DOHH2 (cell line): Measurements from ENCODE around the gene DGCR2.

Source experiments
- H3F3A ChIP-seq: fragments of 200-600 bp; sonication (generic), shearing (Covaris generic); 2 replicates; pipeline ENCODE4 v1.6.0; 2016; ENCODE audit warnings: antibody characterized with exemption, mild to moderate bottlenecking; ENCODE audit not compliant: control insufficient read depth, insufficient read depth
- H3K27ac ChIP-seq: fragments of 200-600 bp; sonication (generic); 2 replicates; pipeline ENCODE4 v1.5.1; 2014; ENCODE audit warnings: low read depth, mild to moderate bottlenecking, low read length, moderate library complexity
- H3K27me3 ChIP-seq: fragments of 200-600 bp; sonication (generic); 2 replicates; pipeline ENCODE4 v1.6.1; 2014; ENCODE audit warnings: mild to moderate bottlenecking, low read length, mixed read lengths; ENCODE audit not compliant: control insufficient read depth
- H3K36me3 ChIP-seq: fragments of 200-600 bp; sonication (generic); 2 replicates; pipeline ENCODE4 v1.6.1; 2014; ENCODE audit warnings: mild to moderate bottlenecking, low read length, moderate library complexity, mixed read lengths; ENCODE audit not compliant: control insufficient read depth
- H3K4me1 ChIP-seq: fragments of 200-600 bp; sonication (generic); 2 replicates; pipeline ENCODE4 v1.6.1; 2014; ENCODE audit warnings: mild to moderate bottlenecking, low read length, mixed read lengths; ENCODE audit not compliant: control insufficient read depth
- H3K4me2 ChIP-seq: fragments of 200-600 bp; sonication (generic); 2 replicates; pipeline ENCODE4 v1.6.0; 2014; ENCODE audit warnings: mild to moderate bottlenecking, low read length, moderate library complexity
- H3K4me3 ChIP-seq: fragments of 200-600 bp; sonication (generic); 2 replicates; pipeline ENCODE4 v1.5.1; 2014; ENCODE audit warnings: mild to moderate bottlenecking, low read length, mixed read lengths
- H3K79me2 ChIP-seq: fragments of 200-600 bp; sonication (generic); 2 replicates; pipeline ENCODE4 v1.6.1; 2014; ENCODE audit warnings: mild to moderate bottlenecking, low read length, mixed read lengths; ENCODE audit not compliant: control insufficient read depth
- H3K9me2 ChIP-seq: fragments of 200-600 bp; sonication (generic); replicated peaks from 2 replicates; pipeline ENCODE4 v1.6.1; 2014; ENCODE audit warnings: mild to moderate bottlenecking, low read length, mixed read lengths; ENCODE audit not compliant: control insufficient read depth
- H3K9me3 ChIP-seq: fragments of 200-600 bp; sonication (generic); 2 replicates; pipeline ENCODE4 v1.6.1; 2014; ENCODE audit warnings: antibody characterized with exemption, low read length, mixed read lengths; ENCODE audit not compliant: control insufficient read depth, insufficient read depth
- H4K20me1 ChIP-seq: fragments of 200-600 bp; sonication (generic); 2 replicates; pipeline ENCODE4 v1.6.0; 2014; ENCODE audit warnings: low read depth, mild to moderate bottlenecking, antibody characterized with exemption, low read length, moderate library complexity; ENCODE audit not compliant: control insufficient read depth, insufficient read depth
- EZH2phosphoT487 ChIP-seq: fragments of 200-600 bp; sonication (generic); IDR thresholded peaks from 2 replicates; pipeline ENCODE4 v1.6.1; 2017; ENCODE audit warnings: borderline replicate concordance, mild to moderate bottlenecking, antibody characterized with exemption, low read length, moderate library complexity, mixed read lengths
- TF ChIP-seq, protein P1 (sequence below): fragments of 200-600 bp; sonication (generic); IDR thresholded peaks from one replicate; pipeline ENCODE4 v1.5.1; 2014; ENCODE audit warnings: antibody characterized with exemption, mild to moderate bottlenecking, low read depth, low read length; ENCODE audit not compliant: poor library complexity, severe bottlenecking

DGCR2 gene

GRCh38 chr22:18994701-18995326, 127.4 kb downstream of the DGCR2 start:
- Histone ChIP-seq H3K79me2 (no peaks in the 10 kb centered on the region), H3K4me2 (no peak overlapping the region), H3K27me3 (0 out of 2 replicates have a peak, but pooled peaks cover 4% of the 10 kb centered on the region), H3K4me3 (no peak overlapping the region), H3K9me2 (no peaks in the 10 kb centered on the region), H3K9me3 (no peaks in the 10 kb centered on the region), H3K27ac (no peak overlapping the region), H3K36me3 (no peaks in the 10 kb centered on the region), H4K20me1 (no peaks in the 10 kb centered on the region), H3K4me1 (no peaks in the 10 kb centered on the region), H3F3A (no peaks in the 10 kb centered on the region)
- no peak for TF ChIP-seq EZH2phosphoT487
- TF ChIP-seq, protein P1, sequence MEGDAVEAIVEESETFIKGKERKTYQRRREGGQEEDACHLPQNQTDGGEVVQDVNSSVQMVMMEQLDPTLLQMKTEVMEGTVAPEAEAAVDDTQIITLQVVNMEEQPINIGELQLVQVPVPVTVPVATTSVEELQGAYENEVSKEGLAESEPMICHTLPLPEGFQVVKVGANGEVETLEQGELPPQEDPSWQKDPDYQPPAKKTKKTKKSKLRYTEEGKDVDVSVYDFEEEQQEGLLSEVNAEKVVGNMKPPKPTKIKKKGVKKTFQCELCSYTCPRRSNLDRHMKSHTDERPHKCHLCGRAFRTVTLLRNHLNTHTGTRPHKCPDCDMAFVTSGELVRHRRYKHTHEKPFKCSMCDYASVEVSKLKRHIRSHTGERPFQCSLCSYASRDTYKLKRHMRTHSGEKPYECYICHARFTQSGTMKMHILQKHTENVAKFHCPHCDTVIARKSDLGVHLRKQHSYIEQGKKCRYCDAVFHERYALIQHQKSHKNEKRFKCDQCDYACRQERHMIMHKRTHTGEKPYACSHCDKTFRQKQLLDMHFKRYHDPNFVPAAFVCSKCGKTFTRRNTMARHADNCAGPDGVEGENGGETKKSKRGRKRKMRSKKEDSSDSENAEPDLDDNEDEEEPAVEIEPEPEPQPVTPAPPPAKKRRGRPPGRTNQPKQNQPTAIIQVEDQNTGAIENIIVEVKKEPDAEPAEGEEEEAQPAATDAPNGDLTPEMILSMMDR: no peak

DNA sequence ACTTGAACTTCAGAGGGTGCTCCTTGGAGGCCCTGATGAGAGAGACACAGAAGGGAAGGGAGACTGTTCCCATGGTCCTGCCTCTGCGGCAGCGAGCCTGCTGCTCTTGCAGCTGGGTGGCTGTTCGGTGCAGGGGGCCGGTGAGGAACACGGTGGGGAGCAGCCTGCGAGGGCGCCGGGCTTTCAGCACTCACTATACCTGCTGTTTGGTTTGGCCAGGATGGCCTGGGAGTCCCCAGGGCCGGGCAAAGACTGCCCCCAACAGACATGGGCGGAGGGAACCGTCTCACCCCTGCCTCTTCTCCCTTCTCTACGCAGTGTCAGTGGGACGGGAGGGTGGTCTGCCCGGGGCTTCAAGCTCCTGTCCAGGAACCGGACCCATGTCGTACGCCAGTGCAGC, 128.2 kb downstream of the DGCR2 start:
- H4K20me1 ChIP-seq: no peaks in the 10 kb centered on the region
- no peak for TF ChIP-seq EZH2phosphoT487
- TF ChIP-seq, protein P1: no peak
- H3K27ac ChIP-seq: no peak overlapping the region
- H3K9me2 ChIP-seq: no peaks in the 10 kb centered on the region
- H3K4me2 ChIP-seq: no peak overlapping the region
- H3K9me3 ChIP-seq: no peaks in the 10 kb centered on the region
- no peak overlapping the region for H3K4me3 ChIP-seq
- no peaks in the 10 kb centered on the region for H3K36me3 ChIP-seq
- no peaks in the 10 kb centered on the region for H3K79me2 ChIP-seq
- no peaks in the 10 kb centered on the region for H3F3A ChIP-seq
- H3K27me3 ChIP-seq: no peaks in the 10 kb centered on the region
- H3K4me1 ChIP-seq: no peaks in the 10 kb centered on the region

- Histone ChIP-seq H3K9me3 (no peaks in the 10 kb centered on the region), H3K36me3 (no peaks in the 10 kb centered on the region), H3K27ac (no peak overlapping the region), H3K4me3 (no peak overlapping the region), H3K4me1 (no peaks in the 10 kb centered on the region), H3K79me2 (no peaks in the 10 kb centered on the region), H4K20me1 (no peaks in the 10 kb centered on the region), H3K27me3 (no peaks in the 10 kb centered on the region), H3K9me2 (no peaks in the 10 kb centered on the region), H3F3A (no peaks in the 10 kb centered on the region), H3K4me2 (no peak overlapping the region)
- TF ChIP-seq, protein P1: no peak
- no peak for TF ChIP-seq EZH2phosphoT487
Measured at GRCh38 chr22:18992543-18993198, 129.5 kb downstream of the DGCR2 start.
